ENCODE results near the gene CEACAM19. TPM values are rescaled to one million over a fixed set of nuclear protein-coding genes. Genes with fewer than 3 reads are reported as not detected.
"Not testable (repeated sequence)": the region's sequence is repeated elsewhere in the genome, so short reads cannot be mapped to it uniquely, and the experiment has no call there.

Gene CEACAM19
- total RNA-seq, 4 donors from 2014 or later: 5.7 to 11.7 (median 8.4) TPM

GRCh38 chr19:44681992-44682790 is 10.9 kb downstream of the CEACAM19 start:
- Histone ChIP-seq H3K9me3 (no peaks in the 10 kb centered on the region), H3K27ac (no peak overlapping the region), H3K4me1 (peaks cover under 1% of the 10 kb centered on the region), H3K27me3 (no peaks in the 10 kb centered on the region), H3K36me3 (peaks cover 9% of the 10 kb centered on the region), H3K4me3 (no peak overlapping the region)
- TF ChIP-seq CTCF (IDR thresholded peaks at IDR 0.05) (no peak), EP300 (IDR thresholded peaks at IDR 0.05) (no peak), POLR2AphosphoS5 (IDR thresholded peaks at IDR 0.05) (no peak), POLR2A (IDR thresholded peaks at IDR 0.05) (no peak)
- 85% methylated on average over 12 of the region's 15 CpGs for WGBS
- DNase-seq (ENCODE audit: low spot score in 2 of 2): no peak

DNA sequence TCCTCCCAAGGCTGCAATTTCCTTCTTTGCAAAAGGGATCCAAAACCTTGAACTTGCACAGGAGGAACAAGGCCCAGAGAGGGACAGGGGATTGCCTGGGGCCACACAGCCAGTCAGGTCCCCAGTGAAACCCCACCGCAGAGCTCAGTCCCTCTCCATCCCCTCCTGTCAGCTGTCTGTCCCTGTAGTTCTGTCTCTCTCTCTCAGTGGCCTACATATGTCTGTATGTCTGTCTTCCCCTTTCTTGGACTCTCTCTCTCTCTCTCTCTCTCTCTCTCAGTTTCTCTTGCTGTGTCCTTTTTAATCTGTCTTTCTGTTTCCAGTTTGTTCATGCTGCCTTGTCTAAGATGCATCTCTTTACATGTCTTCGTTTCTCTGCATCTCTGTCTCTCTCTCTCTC is 11.5 kb downstream of the CEACAM19 start:
- H3K4me1 ChIP-seq: no peaks in the 10 kb centered on the region
- H3K27ac ChIP-seq: no peak overlapping the region
- H3K9me3 ChIP-seq: no peaks in the 10 kb centered on the region
- H3K4me3 ChIP-seq: no peak overlapping the region
- no peak for DNase-seq (ENCODE audit: low spot score in 2 of 2)
- H3K36me3 ChIP-seq: peaks cover 9% of the 10 kb centered on the region
- no peaks in the 10 kb centered on the region for H3K27me3 ChIP-seq
- 86% methylated on average over 2 of the region's 2 CpGs for WGBS
- TF ChIP-seq CTCF (IDR thresholded peaks at IDR 0.05) (no peak), POLR2AphosphoS5 (IDR thresholded peaks at IDR 0.05) (no peak), POLR2A (IDR thresholded peaks at IDR 0.05) (no peak), EP300 (IDR thresholded peaks at IDR 0.05) (no peak)

DNA sequence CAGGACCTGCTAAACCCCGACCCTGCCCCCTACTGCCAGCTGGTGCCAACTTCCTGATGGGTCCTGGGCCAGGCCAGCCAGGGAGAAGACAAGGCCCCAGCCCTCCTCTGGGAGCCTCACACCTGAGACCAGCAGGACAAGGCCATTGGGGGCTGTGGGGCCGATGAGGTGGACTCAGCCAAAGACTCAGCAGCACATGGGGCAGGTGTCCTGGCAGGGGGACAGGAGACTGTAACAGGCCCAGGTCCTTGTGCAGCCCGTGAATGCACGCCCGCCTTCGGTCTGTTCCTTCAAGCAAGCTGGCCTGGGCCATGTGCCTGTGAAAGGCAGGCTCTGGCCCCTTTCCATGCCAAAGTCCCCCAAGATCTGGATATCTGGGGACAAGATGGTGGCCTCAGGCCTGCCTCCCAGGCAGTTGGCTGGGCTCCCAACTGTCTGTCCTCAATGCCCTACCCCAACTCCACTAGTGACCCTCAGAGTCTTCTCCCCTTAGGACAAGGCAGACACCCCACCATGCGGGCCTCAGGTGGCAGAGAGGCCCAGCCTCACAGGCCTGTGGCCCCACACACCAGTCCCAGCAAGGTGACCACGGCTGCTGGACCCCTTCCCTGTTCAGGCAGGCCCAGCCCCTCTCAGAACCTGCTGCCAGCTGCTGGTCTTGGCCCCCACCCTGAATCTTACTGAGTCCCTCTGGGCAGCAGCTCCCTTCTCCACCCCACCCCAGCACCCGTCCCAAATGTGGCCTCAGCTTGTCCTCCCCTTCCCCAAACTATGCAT is 12.3 kb downstream of the CEACAM19 start:
- no peaks in the 10 kb centered on the region for H3K4me1 ChIP-seq
- H3K9me3 ChIP-seq: no peaks in the 10 kb centered on the region
- H3K27ac ChIP-seq: no peak overlapping the region
- peaks cover 9% of the 10 kb centered on the region for H3K36me3 ChIP-seq
- H3K4me3 ChIP-seq: no peak overlapping the region
- TF ChIP-seq EP300 (IDR thresholded peaks at IDR 0.05): no peak
- no peak for TF ChIP-seq CTCF (IDR thresholded peaks at IDR 0.05)
- TF ChIP-seq POLR2A (IDR thresholded peaks at IDR 0.05): no peak
- TF ChIP-seq POLR2AphosphoS5 (IDR thresholded peaks at IDR 0.05): no peak
- DNase-seq (ENCODE audit: low spot score in 2 of 2): no peak
- no peaks in the 10 kb centered on the region for H3K27me3 ChIP-seq
- 89% methylated on average over 4 of the region's 9 CpGs for WGBS

GRCh38 chr19:44684396-44684795 is 13.1 kb downstream of the CEACAM19 start:
- H3K27ac ChIP-seq; H3K4me3 ChIP-seq; H3K4me1 ChIP-seq; H3K9me3 ChIP-seq; DNase-seq (ENCODE audit: low spot score in 2 of 2); H3K36me3 ChIP-seq; H3K27me3 ChIP-seq: not testable (repeated sequence)
- WGBS: 95% methylated on average over 3 of the region's 3 CpGs

DNA sequence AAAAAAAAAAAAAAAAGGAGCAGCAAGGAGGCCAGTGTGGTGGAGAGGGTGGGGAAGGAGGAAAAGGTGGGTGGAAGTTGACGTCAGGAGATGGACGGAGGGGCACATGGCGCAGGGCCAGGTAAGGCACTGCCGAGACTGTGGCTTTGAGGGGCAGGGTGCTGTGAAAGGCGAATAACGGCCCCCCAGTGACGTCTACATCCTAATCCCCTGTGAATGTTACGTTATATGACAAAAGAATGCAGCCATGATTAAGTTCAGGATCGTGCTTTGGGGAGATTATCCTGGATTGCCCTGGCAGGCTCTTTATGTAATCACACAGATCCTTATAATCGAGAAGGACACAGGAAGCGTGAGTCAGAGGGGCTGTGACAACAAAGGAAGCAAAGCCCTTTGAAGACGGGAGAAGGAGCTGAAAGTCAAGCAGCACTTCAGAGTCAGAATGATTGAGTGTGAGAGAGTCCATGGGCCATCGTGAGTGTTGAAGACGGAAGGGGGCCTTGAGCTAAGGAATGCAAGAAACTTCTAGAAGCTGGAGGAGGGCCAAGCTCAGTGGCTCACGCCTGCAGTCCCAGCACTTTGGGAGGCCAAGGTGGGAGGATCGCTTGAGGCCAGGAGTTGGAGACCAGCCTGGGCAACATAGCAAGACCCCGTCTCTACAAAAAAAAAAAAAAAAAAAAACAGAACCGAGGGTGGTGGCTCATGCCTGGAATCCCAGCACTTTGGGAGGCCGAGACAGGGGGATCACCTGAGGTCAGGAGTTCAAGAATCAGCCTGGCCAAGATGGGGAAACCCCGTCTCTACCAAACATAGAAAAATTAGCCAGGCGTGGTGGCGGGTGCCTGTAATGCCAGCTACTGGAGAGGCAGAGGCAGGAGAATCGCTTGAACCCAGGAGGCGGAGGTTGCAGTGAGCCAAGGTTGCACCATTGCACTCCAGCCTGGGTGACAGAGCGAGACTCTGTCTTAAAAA is 13.9 kb downstream of the CEACAM19 start:
- Histone ChIP-seq H3K36me3 (peaks cover 9% of the 10 kb centered on the region), H3K4me3 (no peak overlapping the region), H3K9me3 (no peaks in the 10 kb centered on the region), H3K4me1 (peaks cover 5% of the 10 kb centered on the region), H3K27ac (no peak overlapping the region), H3K27me3 (no peaks in the 10 kb centered on the region)
- no peak for DNase-seq (ENCODE audit: low spot score in 2 of 2)
- TF ChIP-seq POLR2AphosphoS5 (IDR thresholded peaks at IDR 0.05): no peak
- TF ChIP-seq CTCF (IDR thresholded peaks at IDR 0.05): no peak
- no peak for TF ChIP-seq EP300 (IDR thresholded peaks at IDR 0.05)
- TF ChIP-seq POLR2A (IDR thresholded peaks at IDR 0.05): no peak
- WGBS: 36% methylated on average over 25 of the region's 25 CpGs

Measured in suprapubic skin (tissue), 4 donors.